NCI-H1436 (cell line): ENCODE data around the gene HIPK4.
"Not testable (repeated sequence)": the region's sequence is repeated elsewhere in the genome, so short reads cannot be mapped to it uniquely, and the experiment has no call there.

ENCODE experiments used
- DNase-seq: peaks from one replicate; lab custom pipeline; 2025; lab: John Stamatoyannopoulos, UW

HIPK4 gene

DNA sequence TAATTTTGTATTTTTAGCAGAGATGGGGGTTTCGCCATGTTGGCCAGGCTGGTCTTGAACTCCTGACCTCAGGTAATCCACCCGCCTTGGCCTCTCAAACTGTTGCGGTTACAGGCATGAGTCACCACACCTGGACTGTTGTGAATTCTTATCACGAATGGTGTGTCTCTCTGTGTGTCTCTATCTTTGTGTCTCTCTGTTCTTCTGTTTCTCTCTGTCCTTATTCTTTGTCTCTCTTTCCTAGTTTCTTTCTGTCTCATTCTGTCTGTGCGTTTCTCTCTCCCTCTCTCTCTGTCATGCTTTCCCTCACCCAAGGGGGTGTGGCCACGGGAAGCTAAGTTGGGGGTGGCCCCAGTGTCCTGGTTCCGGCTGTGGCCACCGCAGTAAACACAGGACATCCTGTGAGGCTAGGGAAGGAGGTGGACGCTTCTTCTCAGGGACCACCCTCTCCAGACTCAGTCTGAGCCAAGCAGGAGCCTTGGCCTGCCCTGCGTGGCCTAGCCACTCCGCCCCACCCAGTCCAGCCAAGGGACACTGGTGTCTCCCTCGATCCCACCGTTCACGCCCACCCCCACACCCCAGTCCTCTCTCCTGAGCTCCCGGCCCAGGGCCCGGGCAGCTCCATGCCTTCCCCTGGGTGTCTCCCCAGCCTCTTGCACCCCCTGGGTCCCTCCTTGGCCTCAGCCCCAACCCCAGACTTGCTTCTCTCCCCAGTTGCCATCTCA is 27.1 kb upstream of the HIPK4 start:
- DNase-seq = no peak

GRCh38 chr19:40415768-40416167 is 25.8 kb upstream of the HIPK4 start:
- no peak for DNase-seq

DNA sequence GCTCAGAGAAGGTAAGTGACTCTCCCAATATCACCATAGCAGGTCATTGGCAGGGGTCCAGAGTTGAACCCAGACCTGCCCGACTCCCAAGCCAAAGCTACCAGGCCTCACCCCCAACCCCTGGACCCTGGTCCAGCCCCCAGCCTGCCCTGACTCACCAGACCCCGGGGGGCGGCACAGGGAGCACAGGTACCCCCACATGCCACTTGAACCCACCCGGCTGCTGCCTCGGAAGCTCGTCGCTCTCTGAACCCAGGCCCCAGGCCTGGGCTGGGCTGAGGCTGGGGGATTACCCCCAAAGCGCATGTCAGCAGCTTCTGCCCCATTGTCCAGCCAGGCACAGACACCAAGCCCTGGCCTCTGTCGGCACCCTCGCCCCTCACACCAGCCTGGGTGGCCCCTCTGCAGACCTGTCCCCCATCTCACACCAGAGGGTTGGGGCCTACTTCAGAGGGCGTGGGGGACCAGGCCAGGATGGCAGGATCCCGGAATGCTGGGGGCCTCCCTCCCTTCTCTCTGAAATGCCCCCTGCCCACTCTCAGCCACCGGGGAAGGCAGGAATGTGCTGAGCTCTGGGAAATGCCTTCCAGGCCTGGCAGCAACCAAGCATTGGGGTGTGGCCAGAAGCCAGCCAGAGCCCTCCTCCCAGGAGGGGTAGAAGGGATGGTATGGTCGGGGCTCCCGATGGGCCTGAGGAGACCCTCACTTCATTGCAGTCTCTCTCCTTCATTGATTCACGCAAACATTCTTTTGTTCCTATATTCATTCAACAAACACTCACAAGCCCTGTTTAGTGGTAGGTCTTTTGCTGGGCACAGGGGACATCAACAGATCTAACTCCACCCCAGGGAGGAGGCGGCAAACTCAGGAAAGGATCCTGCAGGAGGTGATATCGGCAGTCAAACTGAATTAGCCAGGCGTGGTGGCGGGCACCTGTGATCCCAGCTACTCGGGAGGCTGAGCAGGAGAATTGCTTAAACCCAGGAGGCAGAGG is 24.9 kb upstream of the HIPK4 start:
- no peak for DNase-seq

GRCh38 chr19:40413291-40413845 is 23.4 kb upstream of the HIPK4 start, which contains the start of gene PRX:
Gene PRX, minus strand, starts transcription at chr19:40413378. Its CDS starts 5,446 bp downstream, at chr19:40407932.
- no peak for DNase-seq

GRCh38 chr19:40412866-40413265 is 22.9 kb upstream of the HIPK4 start:
- DNase-seq = no peak

- DNase-seq = no peak
Observed at GRCh38 chr19:40411958-40412499, 22.0 kb upstream of the HIPK4 start.

GRCh38 chr19:40411125-40411842 is 21.3 kb upstream of the HIPK4 start:
- no peak for DNase-seq

DNA sequence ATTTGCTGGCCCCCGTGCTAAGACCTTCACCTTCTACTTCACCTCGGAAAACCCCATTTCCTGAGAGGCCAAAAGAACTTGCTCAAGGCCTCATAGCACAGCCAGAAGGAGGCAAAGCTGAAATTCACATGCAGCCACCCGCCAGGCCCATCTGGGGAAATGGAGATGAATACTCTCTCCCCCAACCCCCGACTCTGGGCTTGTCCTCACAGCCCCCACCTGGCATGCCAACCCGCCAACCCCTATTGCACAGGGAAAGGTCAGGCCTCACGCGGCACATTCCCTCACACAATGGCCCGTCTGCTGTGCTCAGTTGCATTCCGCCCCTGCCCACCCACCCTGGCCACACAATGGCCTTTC is 20.0 kb upstream of the HIPK4 start:
- DNase-seq = no peak

DNA sequence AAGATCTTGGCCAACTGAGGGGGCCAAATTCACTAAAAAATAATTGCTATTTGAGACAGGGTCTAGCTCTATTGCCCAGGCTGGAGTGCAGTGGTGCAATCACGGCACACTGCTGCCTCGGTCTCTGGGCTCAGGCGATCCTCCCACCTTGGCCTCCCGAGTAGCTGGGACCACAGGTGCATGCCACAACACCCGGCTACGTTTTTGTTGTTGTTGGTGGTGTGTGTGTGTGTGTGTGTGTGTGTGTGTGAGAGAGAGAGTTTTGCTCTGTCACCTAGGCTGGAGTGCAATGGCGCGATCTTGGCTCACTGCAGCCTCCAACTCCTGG is 18.6 kb upstream of the HIPK4 start:
- not testable (repeated sequence) for DNase-seq

GRCh38 chr19:40407714-40408597 is 18.0 kb upstream of the HIPK4 start:
- DNase-seq = no peak

DNA sequence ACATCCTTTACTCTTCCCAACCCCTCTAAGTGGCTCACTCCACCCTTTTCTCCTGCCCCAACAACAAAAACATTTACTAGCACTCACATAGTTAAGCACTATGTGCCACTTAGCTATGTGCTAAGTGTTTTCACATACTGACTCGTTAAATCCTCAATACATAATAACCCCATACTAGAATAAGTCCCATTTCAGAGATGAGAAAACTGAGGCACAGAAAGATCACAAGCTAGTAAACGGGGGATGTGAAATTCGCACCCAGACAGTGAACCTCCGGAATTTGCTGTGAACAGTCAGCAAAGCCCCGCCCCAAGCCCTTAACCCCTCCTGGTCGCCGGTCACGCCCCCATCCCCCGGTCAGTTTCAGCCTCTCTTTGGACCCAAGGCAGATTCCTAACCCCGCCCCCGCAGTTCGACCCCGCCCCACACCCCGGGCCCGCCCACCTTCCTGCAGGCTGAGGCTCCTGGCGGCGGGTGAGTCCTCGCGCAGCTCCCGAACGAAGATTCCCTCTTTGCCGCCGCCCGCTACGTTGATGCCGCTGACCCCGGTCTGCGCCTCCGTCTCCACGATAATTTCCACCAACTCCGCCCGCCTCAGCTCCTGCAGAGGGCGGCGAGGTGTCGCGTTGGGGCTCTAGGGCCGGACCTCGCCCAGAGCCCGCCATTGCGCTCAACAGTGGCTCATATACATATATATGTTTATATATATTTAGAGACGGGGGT is 13.4 kb upstream of the HIPK4 start:
- peak; percentile 14 for DNase-seq

DNA sequence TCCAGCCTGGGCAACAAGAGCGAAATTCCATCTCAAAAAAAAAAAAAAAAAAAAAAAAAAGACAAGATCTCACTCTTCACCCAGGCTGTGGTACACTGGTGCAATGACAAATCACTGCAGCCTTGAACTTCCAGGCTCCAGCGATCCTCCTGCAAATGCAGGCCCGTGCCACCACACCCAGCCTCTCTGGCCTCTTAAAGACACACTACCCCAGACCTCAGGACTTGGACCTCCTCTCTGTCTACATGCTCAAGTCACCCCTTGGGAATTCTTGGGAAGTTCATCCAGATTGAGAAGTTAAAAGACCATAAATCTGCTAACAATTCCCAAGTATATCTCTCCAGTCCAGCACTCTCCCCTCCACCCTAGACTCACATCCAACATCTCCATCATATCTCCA is 10.6 kb upstream of the HIPK4 start:
- no peak for DNase-seq

DNA sequence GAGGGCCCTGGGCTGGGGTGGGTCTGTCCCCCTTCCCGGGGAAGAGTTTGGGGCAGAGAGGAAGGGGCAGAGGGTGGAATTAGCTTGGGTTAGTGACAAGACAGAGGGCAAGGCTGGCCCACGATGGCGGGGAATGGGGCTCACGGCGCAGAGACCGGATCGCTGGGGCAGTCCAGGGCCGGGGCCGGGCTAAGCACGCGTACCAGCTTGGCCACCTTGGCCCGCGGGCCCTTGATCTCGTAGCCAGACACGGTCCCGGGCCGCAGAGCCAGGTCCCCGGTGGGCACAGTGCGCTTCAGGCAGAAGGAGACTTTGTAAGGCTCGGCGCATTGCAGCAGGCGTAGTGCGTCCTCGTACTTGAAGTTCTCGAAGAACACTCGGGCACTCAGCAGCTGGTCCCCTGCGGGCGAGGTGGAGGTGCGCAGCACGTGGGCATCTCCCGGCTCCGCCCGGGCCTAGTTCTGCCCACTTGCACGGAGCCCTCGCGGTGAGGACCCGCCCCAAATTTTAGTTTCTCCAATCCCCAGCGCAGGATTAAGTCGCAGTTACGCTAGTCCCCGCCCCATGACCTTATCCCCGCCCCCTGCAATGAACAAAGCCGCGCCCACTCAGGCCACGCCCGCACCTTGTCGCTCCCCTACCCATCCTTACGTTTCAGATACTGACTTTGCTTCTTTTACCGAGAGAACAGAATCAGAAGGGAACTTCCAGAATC is 8.6 kb upstream of the HIPK4 start:
- DNase-seq = no peak

- DNase-seq = no peak
Observed at GRCh38 chr19:40397568-40397906, 7.6 kb upstream of the HIPK4 start.

GRCh38 chr19:40396886-40397567 is 7.0 kb upstream of the HIPK4 start:
- no peak for DNase-seq

- DNase-seq = no peak
Observed at GRCh38 chr19:40395956-40396355, 6.0 kb upstream of the HIPK4 start.

- no peak for DNase-seq
Observed at GRCh38 chr19:40394816-40395210, 4.8 kb upstream of the HIPK4 start.

- no peak for DNase-seq
Observed at GRCh38 chr19:40393894-40394815, 4.2 kb upstream of the HIPK4 start.
